SK-N-SH (cell line): ENCODE measurements around the gene GNA14. TPM values are rescaled to one million over a fixed set of nuclear protein-coding genes. Genes with fewer than 3 reads are reported as not detected.

ENCODE experiments used
- CTCF ChIA-PET: fragments of 300-600, 350-600 bp; formaldehyde crosslinking; extraction: SDS; loops from one replicate; lab custom pipeline; 2021; lab: Yijun Ruan, JAX
- POLR2A ChIA-PET: fragments of 350-600 bp; sonication (Branson Sonifier 250); formaldehyde crosslinking; extraction: SDS; loops from one replicate; lab custom pipeline; 2020; ENCODE audit warnings: antibody characterized with exemption, inconsistent platforms; lab: Yijun Ruan, JAX
- DNase-seq: peaks from one replicate; pipeline ENCODE4 v3.0.0; 2012
- H2AFZ ChIP-seq: fragments of 200-600 bp; sonication (generic); 2 replicates; pipeline ENCODE4 v1.8.1; 2016; ENCODE audit warnings: antibody characterized with exemption, mild to moderate bottlenecking, low read depth
- H3F3A ChIP-seq: fragments of 200-600 bp; sonication (generic); replicated peaks from 2 replicates; pipeline ENCODE3; 2016; ENCODE audit warnings: antibody characterized with exemption, mild to moderate bottlenecking; ENCODE audit not compliant: insufficient read depth
- H3K27ac ChIP-seq, 2 experiments: fragments of 200-500 bp in 1 of 2; fragments of 200-600 bp in 1 of 2; sonication (Bioruptor generic) in 1 of 2; sonication (generic), shearing (Covaris generic) in 1 of 2; 2 replicates each; pipeline versions ENCODE4 v1.5.1 to v1.6.1; 2014 to 2016; ENCODE audit warnings: low read depth in 2 of 2, inconsistent platforms in 1 of 2, low read length in 1 of 2, mild to moderate bottlenecking in 1 of 2, mixed read lengths in 1 of 2
- H3K27me3 ChIP-seq: fragments of 200-600 bp; sonication (generic), shearing (Covaris generic); 2 replicates; pipeline ENCODE4 v1.6.1; 2016; ENCODE audit warnings: mixed run types; ENCODE audit not compliant: insufficient read depth
- H3K36me3 ChIP-seq, 2 experiments: fragments of 200-500 bp in 1 of 2; fragments of 200-600 bp in 1 of 2; sonication (Bioruptor generic) in 1 of 2; sonication (generic) in 1 of 2; replicated peaks in 1 of 2; 2 replicates each; pipeline versions ENCODE3 to v1.5.1; 2014 to 2016; ENCODE audit warnings: low read length in 1 of 2, mild to moderate bottlenecking in 1 of 2; ENCODE audit not compliant: insufficient read depth in 2 of 2, control insufficient read depth in 1 of 2
- H3K4me1 ChIP-seq, 2 experiments: fragments of 200-500 bp in 1 of 2; fragments of 200-600 bp in 1 of 2; sonication (Bioruptor generic) in 1 of 2; sonication (generic), shearing (Covaris generic) in 1 of 2; 2 replicates each; pipeline versions ENCODE4 v1.5.1 to v1.6.1; 2014 to 2016; ENCODE audit warnings: low read depth in 1 of 2, low read length in 1 of 2, mixed run types in 1 of 2; ENCODE audit not compliant: insufficient read depth in 2 of 2, control insufficient read depth in 1 of 2
- H3K4me2 ChIP-seq: fragments of 200-600 bp; sonication (generic), shearing (Covaris generic); 2 replicates; pipeline ENCODE4 v1.6.1; 2017; ENCODE audit warnings: mixed run types
- H3K4me3 ChIP-seq, 2 experiments: fragments of 200-500 bp in 1 of 2; fragments of 200-600 bp in 1 of 2; sonication (Bioruptor generic) in 1 of 2; sonication (generic), shearing (Covaris generic) in 1 of 2; 2 replicates each; pipeline versions ENCODE4 v1.5.1 to v1.8.1; 2014 to 2016; ENCODE audit warnings: low read depth in 2 of 2, inconsistent platforms in 1 of 2, low read length in 1 of 2, mild to moderate bottlenecking in 1 of 2, mixed read lengths in 1 of 2, moderate library complexity in 1 of 2
- H3K79me2 ChIP-seq: fragments of 200-600 bp; sonication (generic); 2 replicates; pipeline ENCODE4 v1.8.1; 2017; ENCODE audit warnings: mild to moderate bottlenecking; ENCODE audit not compliant: insufficient read depth
- H3K9ac ChIP-seq: fragments of 200-600 bp; sonication (generic); 2 replicates; pipeline ENCODE4 v1.6.1; 2017; ENCODE audit warnings: mixed run types
- H3K9me2 ChIP-seq: fragments of 200-600 bp; sonication (generic); 2 replicates; pipeline ENCODE4 v1.6.1; 2017; ENCODE audit warnings: mixed run types
- H3K9me3 ChIP-seq: fragments of 200-600 bp; sonication (generic); 2 replicates; pipeline ENCODE4 v1.6.1; 2017; ENCODE audit warnings: mixed run types, mild to moderate bottlenecking, moderate library complexity
- H4K20me1 ChIP-seq: fragments of 200-600 bp; sonication (generic); 2 replicates; pipeline ENCODE4 v1.6.1; 2017; ENCODE audit warnings: mild to moderate bottlenecking, mixed run types; ENCODE audit not compliant: insufficient read depth
- EZH2phosphoT487 ChIP-seq: fragments of 200-600 bp; sonication (generic); IDR thresholded peaks from 2 replicates; pipeline ENCODE4 v1.6.1; 2017; ENCODE audit warnings: low read depth, mixed run types, mild to moderate bottlenecking, antibody characterized with exemption, moderate library complexity, borderline replicate concordance
- FOXJ3 ChIP-seq: sonication (generic); formaldehyde crosslinking; IDR thresholded peaks from 2 replicates; pipeline ENCODE4 v1.5.1; 2020; ENCODE audit warnings: mild to moderate bottlenecking, missing genetic modification reagents
- FOXM1 ChIP-seq: IDR thresholded peaks from 2 replicates; pipeline ENCODE4 v1.4.0; 2012; ENCODE audit warnings: low read depth, mild to moderate bottlenecking
- GABPA ChIP-seq: IDR thresholded peaks from 2 replicates; pipeline ENCODE4 v1.4.0; 2012; ENCODE audit warnings: low read depth, mild to moderate bottlenecking
- JUND ChIP-seq: IDR thresholded peaks from 2 replicates; pipeline ENCODE4 v1.4.0; 2012
- MAX ChIP-seq: IDR thresholded peaks from 2 replicates; pipeline ENCODE4 v1.4.0; 2012; ENCODE audit warnings: low read depth
- MXI1 ChIP-seq: IDR thresholded peaks from 2 replicates; pipeline ENCODE4 v1.6.1; 2012; ENCODE audit warnings: mild to moderate bottlenecking, low read depth, low read length, improper control_type of control experiment
- NFIC ChIP-seq: IDR thresholded peaks from 2 replicates; pipeline ENCODE4 v1.4.0; 2012; ENCODE audit warnings: borderline replicate concordance
- RCOR1 ChIP-seq: fragments of 150-350 bp; IDR thresholded peaks from 2 replicates; pipeline ENCODE4 v1.6.1; 2017; ENCODE audit warnings: antibody characterized with exemption, low read length
- RFX5 ChIP-seq: IDR thresholded peaks from 2 replicates; pipeline ENCODE4 v1.6.1; 2012; ENCODE audit warnings: mild to moderate bottlenecking, improper control_type of control experiment, low read length
- RXRA ChIP-seq: IDR thresholded peaks from 2 replicates; pipeline ENCODE4 v1.4.0; 2012; ENCODE audit warnings: low read depth, mild to moderate bottlenecking, borderline replicate concordance
- SMC3 ChIP-seq: IDR thresholded peaks from 2 replicates; pipeline ENCODE4 v1.6.1; 2012; ENCODE audit warnings: low read depth, low read length, improper control_type of control experiment
- TAF1 ChIP-seq: IDR thresholded peaks from 2 replicates; pipeline ENCODE4 v1.6.1; 2012; ENCODE audit warnings: low read depth, mild to moderate bottlenecking, low read length, moderate library complexity, borderline replicate concordance
- TCF12 ChIP-seq: IDR thresholded peaks from 2 replicates; pipeline ENCODE4 v1.4.0; 2012
- WGBS: methylation state at CpG from one replicate; pipeline ENCODE4 v1.1.6; 2017; ENCODE audit warnings: low lambda C conversion rate; 5-methylcytosine and 5-hydroxymethylcytosine counted together
- polyA plus RNA-seq, 3 experiments: library from polyadenylated mRNA; depleted of rRNA; stranded (reverse); fragments of >200 nt; gene quantifications; 2 replicates each; pipeline ENCODE4 v1.2.3, GENCODE V29; 2012
- TF ChIP-seq, protein P1 (sequence below): IDR thresholded peaks from 2 replicates; pipeline ENCODE4; 2012
- TF ChIP-seq, protein P2 (sequence below): fragments of 150-350 bp; IDR thresholded peaks from 2 replicates; pipeline ENCODE4 v1.6.1; 2017; ENCODE audit warnings: antibody characterized with exemption, low read length, low read depth, borderline replicate concordance

Gene GNA14
- polyA plus RNA-seq, 1 of the 3 experiments (the other 2 are of a cell fraction), result 0.15 TPM

DNA sequence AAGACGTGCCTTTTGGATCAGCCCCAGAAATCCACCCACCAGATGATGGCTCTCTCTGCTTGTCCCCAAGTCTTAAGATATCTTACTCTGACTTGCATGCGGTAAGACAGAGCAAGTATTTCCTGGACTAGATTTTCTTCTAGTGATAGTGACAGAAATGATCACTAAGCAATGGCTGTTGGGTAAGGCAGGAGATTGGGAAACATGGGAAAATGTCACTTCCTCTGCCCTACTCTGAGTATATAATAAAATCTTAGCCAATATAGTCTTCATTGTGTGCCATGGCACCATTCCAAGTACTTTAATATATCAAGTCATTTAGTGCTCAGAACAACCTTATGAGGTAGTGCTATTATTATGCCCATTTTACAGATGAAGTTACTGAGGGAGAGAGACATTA is 31.0 kb upstream of the GNA14 start:
- Histone ChIP-seq H3F3A (no peaks in the 10 kb centered on the region), H3K9ac (no peak overlapping the region), H3K4me3 (no peak overlapping the region), H3K9me3 (no peaks in the 10 kb centered on the region), H4K20me1 (no peaks in the 10 kb centered on the region), H3K9me2 (no peaks in the 10 kb centered on the region)
- ChIA-PET CTCF (no interaction called here), POLR2A (no interaction called here)
- TF ChIP-seq FOXJ3 (CRISPR knock-in tag) (no peak), FOXM1 (no peak), JUND (no peak), TAF1 (no peak), RXRA (no peak), MAX (no peak), EZH2phosphoT487 (no peak), RFX5 (no peak)
- TF ChIP-seq, protein P1, sequence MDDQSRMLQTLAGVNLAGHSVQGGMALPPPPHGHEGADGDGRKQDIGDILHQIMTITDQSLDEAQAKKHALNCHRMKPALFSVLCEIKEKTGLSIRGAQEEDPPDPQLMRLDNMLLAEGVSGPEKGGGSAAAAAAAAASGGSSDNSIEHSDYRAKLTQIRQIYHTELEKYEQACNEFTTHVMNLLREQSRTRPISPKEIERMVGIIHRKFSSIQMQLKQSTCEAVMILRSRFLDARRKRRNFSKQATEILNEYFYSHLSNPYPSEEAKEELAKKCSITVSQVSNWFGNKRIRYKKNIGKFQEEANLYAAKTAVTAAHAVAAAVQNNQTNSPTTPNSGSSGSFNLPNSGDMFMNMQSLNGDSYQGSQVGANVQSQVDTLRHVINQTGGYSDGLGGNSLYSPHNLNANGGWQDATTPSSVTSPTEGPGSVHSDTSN, result no peak
- TF ChIP-seq, all 33 proteins: peak for 0
- Histone ChIP-seq H3K79me2 (no peaks in the 10 kb centered on the region), H3K4me2 (no peak overlapping the region), H3K36me3 (no peaks in the 10 kb centered on the region), H3K27me3 (no peaks in the 10 kb centered on the region), H3K4me1 (no peaks in the 10 kb centered on the region; a peak in 1 of 4 replicates), H3K27ac (no peak overlapping the region), H2AFZ (no peak overlapping the region)
- no peak for DNase-seq
- 77% methylated on average over 2 of the region's 2 CpGs for WGBS

GRCh38 chr9:77677957-77678535 is 29.9 kb upstream of the GNA14 start:
- no peak overlapping the region for H3K4me2 ChIP-seq
- H3K9ac ChIP-seq, result no peak overlapping the region
- peaks cover 0 to 6% of the 10 kb centered on the region in 2 experiments; a peak in 2 of 4 replicates for H3K4me1 ChIP-seq
- DNase-seq, result no peak
- no peaks in the 10 kb centered on the region for H3F3A ChIP-seq
- no peaks in the 10 kb centered on the region for H3K79me2 ChIP-seq
- no peak overlapping the region for H2AFZ ChIP-seq
- 86% methylated on average over 7 of the region's 7 CpGs for WGBS
- no peaks in the 10 kb centered on the region for H3K9me3 ChIP-seq
- no peak overlapping the region for H3K27ac ChIP-seq
- H3K9me2 ChIP-seq, result no peaks in the 10 kb centered on the region
- no peaks in the 10 kb centered on the region for H3K27me3 ChIP-seq
- CTCF ChIA-PET, result interaction anchor here (1.0 to 1.1 kb wide), 2 partner anchors 219 to 220 kb away, joined by 3 to 4 read pairs; no protein-coding TSS in a partner anchor
- no peak overlapping the region for H3K4me3 ChIP-seq
- H3K36me3 ChIP-seq, result no peaks in the 10 kb centered on the region
- no peak for TF ChIP-seq GABPA
- TF ChIP-seq NFIC, result no peak
- TF ChIP-seq, protein P2, sequence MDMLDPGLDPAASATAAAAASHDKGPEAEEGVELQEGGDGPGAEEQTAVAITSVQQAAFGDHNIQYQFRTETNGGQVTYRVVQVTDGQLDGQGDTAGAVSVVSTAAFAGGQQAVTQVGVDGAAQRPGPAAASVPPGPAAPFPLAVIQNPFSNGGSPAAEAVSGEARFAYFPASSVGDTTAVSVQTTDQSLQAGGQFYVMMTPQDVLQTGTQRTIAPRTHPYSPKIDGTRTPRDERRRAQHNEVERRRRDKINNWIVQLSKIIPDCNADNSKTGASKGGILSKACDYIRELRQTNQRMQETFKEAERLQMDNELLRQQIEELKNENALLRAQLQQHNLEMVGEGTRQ, result no peak
- TF ChIP-seq MXI1, result no peak
- TF ChIP-seq RCOR1, result no peak
- TF ChIP-seq TCF12, result no peak
- no peak for TF ChIP-seq MAX
- TF ChIP-seq SMC3, result no peak
- TF ChIP-seq EZH2phosphoT487, result no peak
- TF ChIP-seq, protein P1, result no peak
- TF ChIP-seq RXRA, result no peak
- POLR2A ChIA-PET, result no interaction called here
- no peaks in the 10 kb centered on the region for H4K20me1 ChIP-seq
